Tibial nerve (tissue), 4 donors: ENCODE data around the gene NBEAL2. TPM values are rescaled to one million over a fixed set of nuclear protein-coding genes. Genes with fewer than 3 reads are reported as not detected.

ENCODE experiments used
- DNase-seq, 2 donors: peaks; one replicate each; pipeline ENCODE4 v3.0.0-alpha.2; 2019; ENCODE audit warnings: low spot score in 2 of 2
- H3K27ac ChIP-seq, 4 donors: fragments of 200-600 bp; sonication (generic) in 3 of 4; one replicate each; pipeline ENCODE4 v1.5.1; 2017 to 2019; ENCODE audit warnings: mild to moderate bottlenecking in 1 of 4
- H3K27me3 ChIP-seq, 2 donors: fragments of 200-600 bp; sonication (generic) in 1 of 2; one replicate each; pipeline versions ENCODE4 v1.5.1 to v1.6.0; 2017 to 2019
- H3K36me3 ChIP-seq, 3 donors: fragments of 200-600 bp; sonication (generic); one replicate each; pipeline ENCODE4 v1.5.1; 2018 to 2019
- H3K4me1 ChIP-seq, 4 donors: fragments of 200-600 bp; sonication (generic) in 3 of 4; one replicate each; pipeline ENCODE4 v1.5.1; 2017 to 2019
- H3K4me3 ChIP-seq, 4 donors: fragments of 200-600 bp; sonication (generic) in 3 of 4; one replicate each; pipeline ENCODE4 v1.5.1; 2017 to 2019; ENCODE audit warnings: mild to moderate bottlenecking in 1 of 4, moderate library complexity in 1 of 4
- H3K9me3 ChIP-seq, 4 donors: fragments of 200-600 bp; sonication (generic) in 3 of 4; one replicate each; pipeline ENCODE4 v1.5.1; 2017 to 2019
- CTCF ChIP-seq, 5 experiments: fragments of 200-600 bp in 3 of 5; fragments of 450-650 bp in 2 of 5; sonication (generic) in 3 of 5; IDR thresholded peaks; one replicate each; pipeline ENCODE4 v1.5.1; 2016 to 2019; ENCODE audit warnings: antibody characterized with exemption in 5 of 5, mild to moderate bottlenecking in 3 of 5, moderate library complexity in 2 of 5
- EP300 ChIP-seq, 2 donors: sonication (generic); formaldehyde crosslinking; IDR thresholded peaks; one replicate each; pipeline ENCODE4 v1.6.1; 2017; ENCODE audit warnings: antibody characterized with exemption in 2 of 2, mild to moderate bottlenecking in 1 of 2
- POLR2A ChIP-seq, 2 donors: fragments of 450-650 bp; IDR thresholded peaks; one replicate each; pipeline ENCODE4 v1.6.1; 2017; ENCODE audit warnings: antibody characterized with exemption in 2 of 2, mild to moderate bottlenecking in 2 of 2, moderate library complexity in 2 of 2
- WGBS, 2 donors: methylation state at CpG; one replicate each; pipeline ENCODE4 v1.1.5; 2018; 5-methylcytosine and 5-hydroxymethylcytosine counted together
- total RNA-seq, 4 donors: library from RNA; depleted of rRNA; stranded (reverse); fragments of >200 nt; gene quantifications; one replicate each; pipeline ENCODE4 v1.1.0, GENCODE V29; 2016

The NBEAL2 gene, protein sequence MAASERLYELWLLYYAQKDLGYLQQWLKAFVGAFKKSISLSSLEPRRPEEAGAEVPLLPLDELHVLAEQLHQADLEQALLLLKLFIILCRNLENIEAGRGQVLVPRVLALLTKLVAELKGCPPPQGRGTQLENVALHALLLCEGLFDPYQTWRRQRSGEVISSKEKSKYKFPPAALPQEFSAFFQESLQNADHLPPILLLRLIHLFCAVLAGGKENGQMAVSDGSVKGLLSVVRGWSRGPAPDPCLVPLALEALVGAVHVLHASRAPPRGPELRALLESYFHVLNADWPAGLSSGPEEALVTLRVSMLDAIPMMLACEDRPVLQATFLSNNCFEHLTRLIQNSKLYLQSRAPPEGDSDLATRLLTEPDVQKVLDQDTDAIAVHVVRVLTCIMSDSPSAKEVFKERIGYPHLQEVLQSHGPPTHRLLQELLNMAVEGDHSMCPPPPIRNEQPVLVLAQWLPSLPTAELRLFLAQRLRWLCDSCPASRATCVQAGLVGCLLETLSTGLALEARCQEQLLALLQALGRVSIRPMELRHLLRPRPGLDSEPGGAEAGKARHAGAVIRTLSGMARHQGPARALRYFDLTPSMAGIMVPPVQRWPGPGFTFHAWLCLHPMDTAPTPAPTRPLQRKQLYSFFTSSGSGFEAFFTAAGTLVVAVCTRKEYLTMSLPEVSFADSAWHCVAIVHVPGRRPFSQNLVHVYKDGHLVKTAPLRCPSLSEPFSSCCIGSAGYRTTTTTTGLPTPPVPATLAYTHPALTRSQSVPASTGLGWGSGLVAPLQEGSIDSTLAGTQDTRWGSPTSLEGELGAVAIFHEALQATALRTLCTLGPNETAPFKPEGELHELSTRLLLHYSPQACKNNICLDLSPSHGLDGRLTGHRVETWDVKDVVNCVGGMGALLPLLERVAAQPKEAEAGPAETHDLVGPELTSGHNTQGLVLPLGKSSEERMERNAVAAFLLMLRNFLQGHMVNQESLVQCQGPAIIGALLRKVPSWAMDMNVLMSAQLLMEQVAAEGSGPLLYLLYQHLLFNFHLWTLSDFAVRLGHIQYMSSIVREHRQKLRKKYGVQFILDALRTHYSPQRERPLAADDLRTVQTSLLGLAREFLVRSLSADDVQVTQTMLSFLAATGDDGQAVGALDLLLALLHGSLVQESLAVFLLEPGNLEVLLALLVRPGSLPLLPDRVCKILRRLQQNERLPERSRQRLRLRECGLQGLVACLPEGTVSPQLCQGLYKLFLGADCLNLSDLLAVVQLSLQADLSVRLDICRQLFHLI (N-terminal part only)
- 10 to 100 TPM; 25.3 to 92.1 (median 26.6) TPM for total RNA-seq

GRCh38 chr3:46978985-46979944, at the start of gene NBEAL2:
TSS of gene NBEAL2 (plus strand) at chr3:46979666. CDS start at chr3:46979862, 196 bp downstream.
- Histone ChIP-seq H3K4me1 (peaks cover 0 to 62% (median 30%) of the 10 kb centered on the region in 4 donors), H3K27ac (peak within 1 kb of the TSS; percentile 77 to 95 (median 86))
- whole genome bisulfite sequencing, 2 donors = 3% methylated on average over 24 to 25 of the region's 73 CpGs

DNA sequence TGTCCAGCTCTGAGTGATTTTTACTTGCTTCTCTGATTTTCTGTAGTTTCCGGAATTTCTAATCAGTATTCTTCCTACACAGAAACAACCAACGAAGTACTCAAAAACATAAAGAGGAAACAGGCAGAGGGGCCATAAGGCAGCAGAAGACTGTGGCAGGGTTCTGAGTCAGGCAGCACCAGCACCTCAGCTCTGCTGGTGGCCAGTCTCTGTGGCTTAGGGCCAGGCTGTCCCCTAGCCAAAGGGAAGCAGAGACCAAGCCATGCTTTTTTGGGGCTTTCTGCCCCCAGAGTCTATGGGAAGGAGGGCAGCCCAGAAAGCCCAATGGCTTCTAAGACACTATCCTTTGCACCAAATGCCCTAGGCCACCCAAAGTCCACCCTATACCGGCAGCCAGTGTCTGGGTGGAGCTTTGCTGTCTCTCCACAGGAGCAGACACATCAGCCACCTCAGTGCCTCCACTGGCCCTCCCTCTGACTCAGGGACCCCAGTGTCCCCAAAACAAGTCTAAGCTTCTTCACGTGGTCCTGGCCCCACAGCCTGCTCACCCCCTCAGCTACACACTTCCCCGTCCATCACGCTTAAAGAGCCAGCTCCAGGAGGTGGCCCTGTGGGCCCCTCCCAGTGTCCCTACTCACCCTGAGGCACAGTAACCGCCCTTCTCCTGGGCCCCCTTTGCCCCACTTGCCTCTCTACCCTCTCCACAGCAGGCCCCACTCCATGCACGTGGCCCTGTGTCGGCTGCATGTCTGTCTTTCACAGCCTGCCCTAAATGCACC, 49.1 kb upstream of the NBEAL2 start:
- no peak overlapping the region for H3K4me3 ChIP-seq
- TF ChIP-seq CTCF (IDR thresholded peaks at IDR 0.05) = no peak
- no peaks in the 10 kb centered on the region for H3K9me3 ChIP-seq
- H3K27me3 ChIP-seq = no peaks in the 10 kb centered on the region
- H3K36me3 ChIP-seq = peaks cover 0 to 14% (median under 1%) of the 10 kb centered on the region in 3 donors
- H3K27ac ChIP-seq = peak overlapping the region; percentile 5 to 89 (median 76)
- H3K4me1 ChIP-seq = peaks cover 4 to 100% (median 95%) of the 10 kb centered on the region in 4 donors
- WGBS, 2 donors = 46 to 57% methylated on average over 9 of the region's 9 CpGs
- DNase-seq = no peak

More at GRCh38 chr3:46978985-46979944, at the start of gene NBEAL2:
- Histone ChIP-seq H3K4me3 (peak within 1 kb of the TSS; percentile 48 to 79 (median 60)), H3K36me3 (no peaks in the 10 kb centered on the region), H3K27me3 (no peaks in the 10 kb centered on the region), H3K9me3 (no peaks in the 10 kb centered on the region)
- peak in 1 of 2 donors; percentile 70 for TF ChIP-seq POLR2A (IDR thresholded peaks at IDR 0.05)
- TF ChIP-seq EP300 (IDR thresholded peaks at IDR 0.05) = peak; percentile 55 to 66
- peak in 3 of 5 experiments; percentile 9 to 42 (median 33) for TF ChIP-seq CTCF (IDR thresholded peaks at IDR 0.05)
- DNase-seq = peak; percentile 87 to 89

DNA sequence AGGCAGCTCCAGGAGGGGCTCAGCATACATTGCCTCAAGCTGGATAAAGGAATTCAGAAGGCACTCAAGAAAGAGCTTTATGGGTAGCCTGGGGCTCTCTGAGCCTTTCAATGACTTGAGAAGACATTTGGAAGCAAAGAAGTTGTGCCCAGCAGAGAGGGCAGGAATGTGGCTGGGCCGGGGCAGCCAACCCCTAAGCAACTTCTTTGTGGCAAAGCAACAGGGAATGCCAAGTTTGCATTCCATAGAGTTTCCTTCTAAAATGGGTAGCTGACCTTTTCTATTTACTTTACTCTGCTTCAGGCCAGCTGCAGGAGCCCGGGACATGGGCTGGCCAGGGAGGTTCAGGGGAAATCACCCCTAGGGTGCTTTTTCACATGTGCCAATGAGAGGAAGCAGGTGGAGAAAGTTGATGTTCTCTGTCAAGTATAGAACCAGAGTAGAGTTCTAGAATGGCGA, 48.5 kb upstream of the NBEAL2 start:
- Histone ChIP-seq H3K4me3 (no peak overlapping the region), H3K9me3 (no peaks in the 10 kb centered on the region), H3K27me3 (no peaks in the 10 kb centered on the region), H3K36me3 (peaks cover 0 to 8% (median 0%) of the 10 kb centered on the region in 3 donors), H3K4me1 (peaks cover 4 to 100% (median 95%) of the 10 kb centered on the region in 4 donors), H3K27ac (peak overlapping the region; percentile 5 to 89 (median 76))
- 16 to 34% methylated on average over 3 of the region's 3 CpGs for WGBS, 2 donors
- TF ChIP-seq EP300 (IDR thresholded peaks at IDR 0.05) = no peak
- no peak for TF ChIP-seq POLR2A (IDR thresholded peaks at IDR 0.05)
- TF ChIP-seq CTCF (IDR thresholded peaks at IDR 0.05) = no peak
- no peak for DNase-seq
